NOMO-1 treated with dmso at 0.1 percent for 144 hours (cell line): ENCODE data around the gene LRRC8D.
"Not testable (repeated sequence)": the region's sequence is repeated elsewhere in the genome, so short reads cannot be mapped to it uniquely, and the experiment has no call there.

ENCODE experiments used
- DNase-seq: peaks from one replicate; lab custom pipeline; 2025; ENCODE audit not compliant: unreplicated experiment; lab: John Stamatoyannopoulos, UW

The LRRC8D gene

GRCh38 chr1:89910780-89911179 lies 89.9 kb downstream of the LRRC8D start:
- no peak for DNase-seq

- DNase-seq: no peak
Measured at GRCh38 chr1:89911191-89911991, 90.6 kb downstream of the LRRC8D start.

DNA sequence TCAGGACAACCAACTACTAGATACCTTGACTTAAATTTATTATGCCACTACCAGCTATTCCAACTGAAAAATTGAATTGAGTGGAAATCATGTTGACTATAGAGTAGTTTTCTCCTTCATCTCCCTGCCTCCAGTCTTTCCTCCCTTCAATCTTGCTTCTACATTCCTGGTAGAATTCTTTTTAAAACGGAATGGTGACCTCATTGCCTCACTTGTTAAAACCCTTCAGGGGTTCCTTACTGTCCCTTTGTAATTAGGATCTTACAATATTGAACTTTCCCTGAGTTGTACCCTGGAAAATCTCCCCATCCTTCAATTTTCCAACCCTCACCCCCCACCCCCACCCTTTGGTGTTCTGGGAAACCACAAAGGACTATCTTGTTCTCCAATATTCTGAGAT lies 91.2 kb downstream of the LRRC8D start:
- no peak for DNase-seq

DNA sequence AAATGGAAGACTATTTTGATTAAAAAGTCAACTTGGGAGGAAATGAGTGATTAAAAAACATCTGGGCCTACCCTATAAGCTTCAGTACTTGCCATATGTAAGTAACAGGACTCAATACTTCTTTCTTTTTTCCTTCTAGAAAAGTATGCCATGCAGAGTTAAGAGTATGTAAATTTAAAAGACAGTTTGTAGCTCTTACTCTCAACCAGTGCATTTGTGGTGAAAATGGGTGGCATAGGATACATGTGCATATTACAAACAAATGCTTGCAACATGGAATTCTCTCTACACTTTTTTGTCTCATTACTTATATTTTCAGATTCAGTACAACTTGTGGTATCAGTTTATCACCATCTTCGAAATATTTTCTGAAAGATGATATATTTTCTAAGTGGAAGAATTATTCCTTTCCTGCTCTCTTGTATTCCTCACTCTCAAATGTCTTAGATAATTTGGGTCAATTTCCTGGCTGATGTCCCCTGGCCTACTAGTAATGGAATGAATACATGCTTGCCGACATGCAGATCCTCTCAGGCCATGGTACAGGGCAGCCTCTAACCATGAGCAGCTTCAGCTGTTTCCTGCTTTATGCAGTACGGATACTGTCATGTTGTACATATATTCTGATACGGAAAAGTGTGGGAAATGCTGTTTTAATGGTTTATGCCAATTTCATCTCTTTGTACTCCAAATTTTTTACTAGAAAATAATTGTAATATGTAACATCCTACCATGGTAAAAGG lies 92.7 kb downstream of the LRRC8D start:
- DNase-seq: no peak

- DNase-seq: no peak
Measured at GRCh38 chr1:89917353-89917752, 96.5 kb downstream of the LRRC8D start.

DNA sequence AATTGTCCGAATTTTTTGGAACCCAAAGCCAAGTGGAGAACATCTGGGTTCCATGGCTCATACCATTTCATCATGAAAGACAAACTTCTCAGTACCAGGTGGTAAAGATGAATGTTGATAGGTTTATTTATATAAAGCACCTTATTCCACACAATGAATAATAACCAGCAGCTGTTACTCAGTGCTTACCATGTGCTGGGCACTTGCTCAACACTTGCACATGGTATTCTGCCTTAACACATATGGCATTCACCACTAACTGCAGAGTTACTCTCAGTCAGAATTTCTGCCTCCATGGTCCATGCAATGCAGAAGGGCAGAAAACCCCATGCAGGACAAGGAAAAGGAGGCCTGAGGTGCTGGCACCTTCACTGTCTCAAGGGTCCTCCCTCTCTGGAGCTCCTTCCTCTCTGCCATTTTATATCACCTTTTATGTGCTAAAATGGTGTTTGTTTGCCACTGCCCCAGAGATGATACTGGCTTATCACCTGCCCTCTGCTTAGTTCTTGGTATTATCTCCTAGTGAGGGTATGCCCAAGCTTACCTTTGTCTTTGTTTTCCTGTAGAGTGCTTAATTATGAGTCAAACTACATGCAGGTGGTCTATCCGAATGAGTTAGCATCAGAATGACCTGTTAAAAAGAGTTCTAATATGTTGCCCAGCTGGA lies 97.4 kb downstream of the LRRC8D start:
- no peak for DNase-seq

- no peak for DNase-seq
Measured at GRCh38 chr1:89918794-89919155, 97.9 kb downstream of the LRRC8D start.

DNA sequence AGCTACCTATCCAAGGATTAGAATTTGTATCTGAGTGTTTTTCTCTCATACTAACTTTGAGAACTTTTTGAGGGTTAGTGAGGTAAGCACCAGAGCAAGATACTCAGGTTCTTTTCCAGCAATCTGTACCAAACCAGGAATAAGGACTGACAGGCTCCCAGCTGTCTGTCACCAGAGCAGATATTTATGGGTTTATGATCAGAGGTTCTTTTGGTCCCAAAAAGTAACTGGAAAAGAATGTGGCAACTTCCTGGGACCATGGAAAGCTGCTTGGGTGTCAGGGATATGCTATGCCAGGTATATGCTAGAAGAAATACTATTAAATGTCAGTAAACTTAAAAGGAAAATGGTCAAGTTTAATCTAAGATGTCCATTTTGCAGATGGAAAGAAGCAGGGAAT lies 98.3 kb downstream of the LRRC8D start:
- DNase-seq: no peak

DNA sequence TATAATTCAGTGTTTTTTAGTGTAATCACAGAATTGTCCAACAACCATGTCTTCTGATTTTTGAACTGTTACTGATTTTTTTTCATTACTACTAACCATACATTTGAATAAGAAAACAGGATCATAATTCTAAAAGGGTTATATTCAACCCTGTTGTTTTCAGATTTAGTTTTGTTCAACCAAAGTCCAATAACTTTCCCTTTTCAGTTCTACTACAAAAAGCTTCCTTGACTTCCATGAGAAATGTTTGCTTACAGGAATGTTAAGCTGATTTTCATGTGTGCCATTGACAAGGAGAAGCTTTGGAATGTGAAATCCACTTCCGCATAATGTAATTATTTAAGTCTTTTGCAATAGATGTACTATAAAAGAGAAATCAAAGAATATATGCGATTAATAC lies 102.1 kb downstream of the LRRC8D start:
- no peak for DNase-seq

DNA sequence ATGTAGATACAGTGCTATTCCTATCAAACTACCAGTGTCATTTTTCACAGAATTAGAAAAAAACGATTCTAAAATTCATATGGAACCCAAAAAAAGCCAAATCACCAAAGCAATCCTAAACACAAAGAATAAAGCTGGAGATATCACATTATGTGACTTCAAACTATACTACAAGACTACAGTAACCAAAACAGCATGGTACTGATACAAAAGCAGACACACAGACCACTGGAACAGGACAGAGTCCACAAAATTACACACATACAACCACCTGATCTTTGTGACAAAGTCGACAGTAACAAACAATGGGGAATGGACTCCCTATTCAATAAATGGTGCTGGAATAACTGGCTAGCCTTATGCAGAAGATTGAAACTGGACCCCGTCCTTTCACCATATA lies 102.7 kb downstream of the LRRC8D start:
- DNase-seq: no peak

DNA sequence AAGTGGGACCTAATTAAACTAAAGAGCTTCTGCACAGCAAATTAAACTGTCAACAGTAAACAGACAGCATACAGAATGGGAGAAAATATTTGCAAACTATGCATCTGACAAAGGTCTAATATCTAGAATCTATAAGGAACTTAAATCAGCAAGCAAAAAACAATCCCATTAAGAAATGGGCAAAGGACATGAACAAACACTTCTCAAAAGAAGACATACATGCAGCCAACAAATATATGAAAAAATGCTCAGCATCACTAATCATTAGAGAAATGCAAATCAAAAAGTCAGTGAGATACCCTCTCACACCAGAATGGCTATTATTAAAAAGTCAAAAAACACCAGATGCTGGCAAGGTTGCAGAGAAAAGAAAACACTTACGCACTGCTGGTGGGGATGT lies 103.2 kb downstream of the LRRC8D start:
- DNase-seq: not testable (repeated sequence)

GRCh38 chr1:89927049-89927448 lies 106.2 kb downstream of the LRRC8D start:
- DNase-seq: no peak

GRCh38 chr1:89927478-89927877 lies 106.6 kb downstream of the LRRC8D start:
- DNase-seq: no peak

DNA sequence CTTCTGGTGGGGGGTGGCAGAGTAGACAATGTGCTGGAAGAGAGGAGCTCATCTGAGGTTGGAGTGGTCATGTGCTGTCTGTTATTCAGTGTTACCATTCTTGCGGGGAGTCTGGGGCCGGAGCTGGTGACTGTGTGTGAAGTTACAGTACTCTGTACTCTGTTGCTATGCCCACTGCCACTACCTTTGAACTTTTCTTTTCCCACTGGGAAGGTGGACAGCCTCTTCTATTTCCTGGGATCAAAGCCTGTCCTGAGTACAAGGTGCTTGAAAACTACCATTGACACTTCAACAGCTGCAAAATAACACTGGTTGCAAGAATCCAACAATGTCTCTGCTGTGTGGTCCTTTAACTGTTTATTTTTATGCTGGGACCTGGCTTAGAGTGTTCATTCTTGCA lies 107.7 kb downstream of the LRRC8D start:
- DNase-seq: no peak

- DNase-seq: no peak
Measured at GRCh38 chr1:89929467-89930063, 108.7 kb downstream of the LRRC8D start.

GRCh38 chr1:89930579-89930978 lies 109.7 kb downstream of the LRRC8D start:
- no peak for DNase-seq

GRCh38 chr1:89931964-89932363 lies 111.1 kb downstream of the LRRC8D start:
- no peak for DNase-seq

DNA sequence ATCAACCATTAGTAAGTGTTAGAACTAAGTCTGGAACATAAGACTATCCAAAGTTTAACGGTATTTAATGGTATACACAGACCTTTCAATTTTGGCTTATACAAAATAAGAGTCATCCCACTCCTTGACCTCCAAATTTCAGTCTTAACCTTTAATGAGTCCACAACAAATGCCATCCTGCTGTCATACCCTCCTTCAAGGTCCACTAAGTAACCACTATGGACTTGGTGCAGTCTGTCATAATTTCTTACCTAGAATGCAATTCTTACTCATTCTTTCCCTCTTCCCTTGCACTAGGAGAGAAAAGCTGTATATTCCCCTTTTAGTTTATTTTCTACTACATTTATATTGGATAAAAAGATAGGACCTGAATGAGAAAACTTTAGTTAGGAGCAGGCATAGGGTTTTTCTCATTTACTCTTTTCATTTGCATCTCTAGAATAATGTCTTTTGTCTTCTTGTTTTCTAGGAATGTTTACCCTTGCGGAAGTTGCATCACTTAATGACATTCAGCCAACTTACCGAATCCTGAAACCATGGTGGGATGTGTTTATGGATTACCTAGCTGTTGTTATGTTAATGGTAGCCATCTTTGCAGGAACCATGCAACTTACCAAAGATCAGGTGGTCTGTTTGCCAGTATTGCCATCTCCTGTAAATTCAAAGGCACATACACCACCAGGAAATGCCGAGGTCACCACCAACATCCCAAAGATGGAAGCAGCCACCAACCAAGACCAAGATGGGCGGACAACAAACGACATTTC lies 111.9 kb downstream of the LRRC8D start:
- DNase-seq: no peak

GRCh38 chr1:89934461-89934860 lies 113.6 kb downstream of the LRRC8D start:
- no peak for DNase-seq

DNA sequence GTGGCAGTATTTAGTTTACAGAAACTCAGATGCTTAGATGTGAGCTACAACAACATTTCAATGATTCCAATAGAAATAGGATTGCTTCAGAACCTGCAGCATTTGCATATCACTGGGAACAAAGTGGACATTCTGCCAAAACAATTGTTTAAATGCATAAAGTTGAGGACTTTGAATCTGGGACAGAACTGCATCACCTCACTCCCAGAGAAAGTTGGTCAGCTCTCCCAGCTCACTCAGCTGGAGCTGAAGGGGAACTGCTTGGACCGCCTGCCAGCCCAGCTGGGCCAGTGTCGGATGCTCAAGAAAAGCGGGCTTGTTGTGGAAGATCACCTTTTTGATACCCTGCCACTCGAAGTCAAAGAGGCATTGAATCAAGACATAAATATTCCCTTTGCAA lies 114.4 kb downstream of the LRRC8D start:
- no peak for DNase-seq

- DNase-seq: no peak
Measured at GRCh38 chr1:89936694-89937093, 115.9 kb downstream of the LRRC8D start.
